HL-60 (cell line): ENCODE results near the gene C9orf50.

Experiments used
- DNase-seq, 2 experiments: peaks; one replicate each; pipeline ENCODE4 v3.0.0-alpha.2; 2010 to 2020; ENCODE audit warnings: low read depth in 1 of 2, low spot score in 1 of 2
- H3K27ac ChIP-seq: fragments of 250-450 bp; sonication (Bioruptor Pico); replicated peaks from 2 replicates; pipeline ENCODE4 v1.5.1; 2020; ENCODE audit warnings: mild to moderate bottlenecking, moderate library complexity
- H3K27me3 ChIP-seq: fragments of 250-450 bp; sonication (Bioruptor Pico); 2 replicates; pipeline ENCODE4 v1.5.1; 2021; ENCODE audit warnings: mild to moderate bottlenecking, moderate library complexity; ENCODE audit not compliant: insufficient read depth, poor library complexity, severe bottlenecking
- H3K4me3 ChIP-seq: replicated peaks from 2 replicates; pipeline ENCODE4 v1.5.1; 2011; ENCODE audit warnings: mild to moderate bottlenecking, control low read depth, low read length; ENCODE audit not compliant: insufficient read depth
- CTCF ChIP-seq: IDR thresholded peaks from one replicate; pipeline ENCODE4 v1.5.1; 2011; ENCODE audit warnings: low read length, control low read depth, inconsistent platforms; ENCODE audit not compliant: insufficient read depth
- GABPA ChIP-seq: IDR thresholded peaks from 2 replicates; pipeline ENCODE4 v1.6.1; 2012; ENCODE audit warnings: low read depth
- POLR2AphosphoS5 ChIP-seq: IDR thresholded peaks from 2 replicates; pipeline ENCODE4 v1.6.1; 2012; ENCODE audit warnings: low read depth
- SPI1 ChIP-seq: IDR thresholded peaks from 2 replicates; pipeline ENCODE4 v1.6.1; 2012; ENCODE audit warnings: low read depth, mild to moderate bottlenecking, borderline replicate concordance
- TF ChIP-seq, protein P1 (sequence below): IDR thresholded peaks from 2 replicates; pipeline ENCODE4 v1.6.1; 2012; ENCODE audit warnings: low read depth; ENCODE audit not compliant: insufficient replicate concordance

Gene C9orf50

DNA sequence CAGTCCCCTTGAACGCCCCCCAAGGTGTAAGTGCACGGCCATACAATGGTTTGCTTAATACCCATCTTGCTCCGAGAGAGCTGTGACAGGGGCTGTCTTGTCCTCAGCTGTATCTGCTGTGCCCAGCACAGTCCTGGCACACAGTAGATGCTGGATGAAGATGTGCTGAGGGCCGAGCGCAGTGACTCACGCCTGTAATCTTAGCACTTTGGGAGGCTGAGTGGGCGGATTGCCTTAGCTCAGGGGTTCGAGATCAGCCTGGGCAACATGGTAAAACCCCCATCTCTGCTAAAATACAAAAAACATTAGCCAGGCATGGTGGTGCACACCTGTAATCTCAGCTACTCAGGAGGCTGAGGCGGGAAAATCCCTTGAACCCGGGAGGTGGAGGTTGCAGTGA, 53.6 kb downstream of the C9orf50 start:
- Histone ChIP-seq H3K4me3 (no peak overlapping the region), H3K27me3 (peaks cover 7% of the 10 kb centered on the region), H3K27ac (no peak overlapping the region)
- TF ChIP-seq POLR2AphosphoS5 (no peak), SPI1 (no peak)
- TF ChIP-seq, protein P1, sequence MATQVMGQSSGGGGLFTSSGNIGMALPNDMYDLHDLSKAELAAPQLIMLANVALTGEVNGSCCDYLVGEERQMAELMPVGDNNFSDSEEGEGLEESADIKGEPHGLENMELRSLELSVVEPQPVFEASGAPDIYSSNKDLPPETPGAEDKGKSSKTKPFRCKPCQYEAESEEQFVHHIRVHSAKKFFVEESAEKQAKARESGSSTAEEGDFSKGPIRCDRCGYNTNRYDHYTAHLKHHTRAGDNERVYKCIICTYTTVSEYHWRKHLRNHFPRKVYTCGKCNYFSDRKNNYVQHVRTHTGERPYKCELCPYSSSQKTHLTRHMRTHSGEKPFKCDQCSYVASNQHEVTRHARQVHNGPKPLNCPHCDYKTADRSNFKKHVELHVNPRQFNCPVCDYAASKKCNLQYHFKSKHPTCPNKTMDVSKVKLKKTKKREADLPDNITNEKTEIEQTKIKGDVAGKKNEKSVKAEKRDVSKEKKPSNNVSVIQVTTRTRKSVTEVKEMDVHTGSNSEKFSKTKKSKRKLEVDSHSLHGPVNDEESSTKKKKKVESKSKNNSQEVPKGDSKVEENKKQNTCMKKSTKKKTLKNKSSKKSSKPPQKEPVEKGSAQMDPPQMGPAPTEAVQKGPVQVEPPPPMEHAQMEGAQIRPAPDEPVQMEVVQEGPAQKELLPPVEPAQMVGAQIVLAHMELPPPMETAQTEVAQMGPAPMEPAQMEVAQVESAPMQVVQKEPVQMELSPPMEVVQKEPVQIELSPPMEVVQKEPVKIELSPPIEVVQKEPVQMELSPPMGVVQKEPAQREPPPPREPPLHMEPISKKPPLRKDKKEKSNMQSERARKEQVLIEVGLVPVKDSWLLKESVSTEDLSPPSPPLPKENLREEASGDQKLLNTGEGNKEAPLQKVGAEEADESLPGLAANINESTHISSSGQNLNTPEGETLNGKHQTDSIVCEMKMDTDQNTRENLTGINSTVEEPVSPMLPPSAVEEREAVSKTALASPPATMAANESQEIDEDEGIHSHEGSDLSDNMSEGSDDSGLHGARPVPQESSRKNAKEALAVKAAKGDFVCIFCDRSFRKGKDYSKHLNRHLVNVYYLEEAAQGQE, result no peak
- DNase-seq, result no peak

DNA sequence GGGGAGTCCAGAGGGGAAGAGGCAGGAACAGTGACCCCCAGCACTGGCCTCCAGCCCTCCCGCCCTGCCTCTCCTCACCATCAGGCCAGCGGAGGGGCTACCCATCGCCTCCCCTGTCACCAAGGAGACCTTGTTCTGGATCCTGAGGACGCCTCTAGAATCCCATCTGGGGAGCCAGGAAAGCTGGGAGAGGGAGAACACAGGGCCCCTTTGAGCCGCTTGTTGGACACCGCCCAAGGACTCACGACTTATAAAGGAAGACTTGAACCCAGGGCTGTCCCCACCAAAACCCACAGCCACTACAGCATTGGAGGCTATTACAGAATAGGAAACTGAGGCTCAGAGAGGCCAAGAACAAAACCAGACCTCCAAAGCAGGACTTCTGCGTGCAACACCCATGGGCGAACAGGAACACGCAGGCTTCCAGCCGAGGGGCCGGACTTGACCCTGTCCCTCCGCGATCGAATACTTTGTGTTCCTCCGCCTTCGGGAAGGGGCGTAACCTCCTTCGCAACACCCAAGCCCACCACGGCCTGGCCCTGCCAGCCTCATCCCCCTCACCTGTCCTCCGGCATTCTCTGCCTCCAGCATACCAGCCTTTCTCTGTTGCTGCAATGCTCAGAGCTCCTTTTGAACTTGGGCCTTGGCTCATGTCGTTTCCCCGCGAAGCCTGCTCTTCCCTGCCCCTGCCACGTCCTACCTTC, 54.2 kb downstream of the C9orf50 start:
- TF ChIP-seq POLR2AphosphoS5, result no peak
- Histone ChIP-seq H3K4me3 (no peak overlapping the region), H3K27me3 (peaks cover 7% of the 10 kb centered on the region), H3K27ac (no peak overlapping the region)
- no peak for DNase-seq

GRCh38 chr9:129562917-129563316, 58.0 kb downstream of the C9orf50 start:
- TF ChIP-seq GABPA (no peak), POLR2AphosphoS5 (no peak), SPI1 (no peak), CTCF (no peak)
- TF ChIP-seq, protein P1, result no peak
- H3K27me3 ChIP-seq, result peaks cover 2% of the 10 kb centered on the region
- no peak overlapping the region for H3K27ac ChIP-seq
- no peak for DNase-seq
- no peak overlapping the region for H3K4me3 ChIP-seq

DNA sequence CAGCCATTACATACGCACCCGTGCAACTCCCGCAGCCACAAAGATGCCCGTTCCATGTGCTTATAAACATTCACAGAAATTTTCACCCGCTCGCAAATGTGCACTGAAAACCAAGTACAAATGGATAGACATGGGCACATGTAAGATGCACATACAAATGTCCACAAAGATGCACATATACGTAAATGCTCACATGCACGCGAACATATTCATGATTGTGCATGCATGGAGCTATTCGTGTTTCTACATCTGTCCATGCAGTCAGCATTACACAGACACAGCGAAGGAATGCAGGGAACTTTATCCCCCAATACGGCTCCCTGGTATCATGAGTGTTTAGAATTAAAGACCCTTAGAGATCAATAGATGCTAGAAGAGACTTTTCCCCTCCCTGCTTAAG, 58.4 kb downstream of the C9orf50 start:
- no peak overlapping the region for H3K27ac ChIP-seq
- no peaks in the 10 kb centered on the region for H3K27me3 ChIP-seq
- no peak overlapping the region for H3K4me3 ChIP-seq
- no peak for DNase-seq
- no peak for TF ChIP-seq SPI1
- TF ChIP-seq, protein P1, result no peak
- no peak for TF ChIP-seq POLR2AphosphoS5
- TF ChIP-seq GABPA, result no peak
